HEK293 (cell line): ENCODE data around the gene NT5DC3.

Experiments
- CTCF ChIA-PET: fragments of 350-600 bp; formaldehyde crosslinking; extraction: SDS; loops from one replicate; lab custom pipeline; 2021; ENCODE audit warnings: antibody characterized with exemption; lab: Yijun Ruan, JAX
- POLR2A ChIA-PET: fragments of 300-600 bp; formaldehyde crosslinking; extraction: SDS; loops from one replicate; lab custom pipeline; 2020; ENCODE audit warnings: antibody characterized with exemption, inconsistent platforms; lab: Yijun Ruan, JAX
- H3K27ac ChIP-seq: fragments of 200-500 bp; sonication (Bioruptor generic); 2 replicates; pipeline ENCODE4 v1.5.1; 2014; ENCODE audit warnings: low read depth, low read length, control low read depth, inconsistent platforms; ENCODE audit errors: extremely low read depth
- H3K36me3 ChIP-seq, 2 experiments: fragments of 200-500 bp in 1 of 2; sonication (Bioruptor generic) in 1 of 2; 1 replicate in 1 of 2; 2 replicates in 1 of 2; pipeline ENCODE4 v1.5.1; 2014 to 2017; ENCODE audit warnings: inconsistent platforms in 2 of 2, low read length in 2 of 2; ENCODE audit not compliant: control insufficient read depth in 2 of 2, insufficient read depth in 1 of 2
- H3K4me1 ChIP-seq: fragments of 200-500 bp; sonication (Bioruptor generic); 2 replicates; pipeline ENCODE4 v1.5.1; 2014; ENCODE audit warnings: mild to moderate bottlenecking, low read length, inconsistent platforms; ENCODE audit not compliant: control insufficient read depth, insufficient read depth
- H3K4me3 ChIP-seq: 2 replicates; pipeline ENCODE4 v1.5.1; 2011; ENCODE audit warnings: low read depth, mild to moderate bottlenecking, control low read depth, low read length, moderate library complexity
- H3K9me3 ChIP-seq: fragments of 200-500 bp; sonication (Bioruptor generic); 2 replicates; pipeline ENCODE4 v1.5.1; 2014; ENCODE audit warnings: low read depth, low read length, inconsistent platforms; ENCODE audit not compliant: control insufficient read depth, insufficient read depth
- BCL11A ChIP-seq: fragments of 450-650 bp; formaldehyde crosslinking; IDR thresholded peaks from 2 replicates; pipeline ENCODE4 v1.5.1; 2016; ENCODE audit warnings: low read depth, missing biosample characterization, missing genetic modification characterization
- BCL11B ChIP-seq: fragments of 450-650 bp; formaldehyde crosslinking; IDR thresholded peaks from 2 replicates; pipeline ENCODE4 v1.5.1; 2016; ENCODE audit warnings: low read depth, missing biosample characterization, missing genetic modification characterization
- HOXD13 ChIP-seq: sonication (generic); formaldehyde crosslinking; IDR thresholded peaks from 2 replicates; pipeline ENCODE4 v1.8.0; 2022; ENCODE audit warnings: missing genetic modification reagents, borderline replicate concordance
- KLF17 ChIP-seq: fragments of 450-650 bp; formaldehyde crosslinking; IDR thresholded peaks from 2 replicates; pipeline ENCODE4 v1.5.1; 2016; ENCODE audit warnings: missing biosample characterization, missing genetic modification characterization
- PATZ1 ChIP-seq: fragments of 450-650 bp; formaldehyde crosslinking; IDR thresholded peaks from 2 replicates; pipeline ENCODE4 v1.5.1; 2016; ENCODE audit warnings: missing biosample characterization, missing genetic modification characterization
- SALL2 ChIP-seq: fragments of 450-650 bp; formaldehyde crosslinking; IDR thresholded peaks from 2 replicates; pipeline ENCODE4 v1.5.0; 2017; ENCODE audit warnings: missing biosample characterization, mild to moderate bottlenecking, missing genetic modification characterization, borderline replicate concordance
- WT1 ChIP-seq: fragments of 450-650 bp; formaldehyde crosslinking; IDR thresholded peaks from 2 replicates; pipeline ENCODE4 v1.5.1; 2016; ENCODE audit warnings: missing biosample characterization, missing genetic modification characterization
- ZBTB48 ChIP-seq: fragments of 450-650 bp; formaldehyde crosslinking; IDR thresholded peaks from 2 replicates; pipeline ENCODE4 v1.5.1; 2016; ENCODE audit warnings: missing biosample characterization, missing genetic modification characterization
- ZFP37 ChIP-seq: fragments of 450-650 bp; formaldehyde crosslinking; IDR thresholded peaks from 2 replicates; pipeline ENCODE4 v1.5.1; 2016; ENCODE audit warnings: missing biosample characterization, missing genetic modification characterization
- ZNF121 ChIP-seq: fragments of 450-650 bp; formaldehyde crosslinking; IDR thresholded peaks from 2 replicates; pipeline ENCODE4 v1.5.1; 2016; ENCODE audit warnings: missing biosample characterization, missing genetic modification characterization
- ZNF23 ChIP-seq: fragments of 450-650 bp; formaldehyde crosslinking; IDR thresholded peaks from 2 replicates; pipeline ENCODE4 v1.5.1; 2016; ENCODE audit warnings: missing biosample characterization, missing genetic modification characterization, borderline replicate concordance
- ZNF248 ChIP-seq: fragments of 450-650 bp; formaldehyde crosslinking; IDR thresholded peaks from 2 replicates; pipeline ENCODE4 v1.5.1; 2017; ENCODE audit warnings: missing biosample characterization, missing genetic modification characterization
- ZNF274 ChIP-seq, 2 experiments: fragments of 200-500 bp in 1 of 2; fragments of 450-650 bp in 1 of 2; sonication (Bioruptor generic) in 1 of 2; formaldehyde crosslinking in 1 of 2; IDR thresholded peaks; 2 replicates each; pipeline versions ENCODE4 v1.5.1 to v1.6.1; 2014 to 2016; ENCODE audit warnings: borderline replicate concordance in 1 of 2, inconsistent platforms in 1 of 2, low read length in 1 of 2, missing biosample characterization in 1 of 2, missing genetic modification characterization in 1 of 2
- ZNF335 ChIP-seq: fragments of 450-650 bp; formaldehyde crosslinking; conservative IDR thresholded peaks from 2 replicates; pipeline ENCODE4 v1.5.1; 2016; ENCODE audit warnings: missing biosample characterization, missing genetic modification characterization
- ZNF548 ChIP-seq: fragments of 450-650 bp; formaldehyde crosslinking; IDR thresholded peaks from 2 replicates; pipeline ENCODE4 v1.5.1; 2016; ENCODE audit warnings: missing biosample characterization, missing genetic modification characterization
- ZNF549 ChIP-seq: fragments of 450-650 bp; IDR thresholded peaks from 2 replicates; pipeline ENCODE4 v1.5.1; 2018; ENCODE audit warnings: missing biosample characterization, missing genetic modification characterization, mild to moderate bottlenecking, inconsistent platforms, moderate library complexity
- ZNF571 ChIP-seq: fragments of 450-650 bp; formaldehyde crosslinking; IDR thresholded peaks from 2 replicates; pipeline ENCODE4 v1.5.0; 2017; ENCODE audit warnings: missing biosample characterization, missing genetic modification characterization
- ZNF624 ChIP-seq: fragments of 450-650 bp; formaldehyde crosslinking; IDR thresholded peaks from 2 replicates; pipeline ENCODE4 v1.5.1; 2017; ENCODE audit warnings: missing biosample characterization, missing genetic modification characterization
- ZNF707 ChIP-seq: fragments of 450-650 bp; formaldehyde crosslinking; IDR thresholded peaks from 2 replicates; pipeline ENCODE4 v1.5.1; 2016; ENCODE audit warnings: missing biosample characterization, missing genetic modification characterization
- ZNF768 ChIP-seq: fragments of 450-650 bp; formaldehyde crosslinking; IDR thresholded peaks from 2 replicates; pipeline ENCODE4 v1.5.1; 2018; ENCODE audit warnings: missing biosample characterization, mild to moderate bottlenecking, missing genetic modification characterization
- TF ChIP-seq, protein P1 (sequence below): fragments of 450-650 bp; formaldehyde crosslinking; IDR thresholded peaks from 2 replicates; pipeline ENCODE4 v1.5.1; 2016; ENCODE audit warnings: missing biosample characterization, missing genetic modification characterization
- TF ChIP-seq, protein P2 (sequence below): fragments of 450-650 bp; formaldehyde crosslinking; IDR thresholded peaks from 2 replicates; pipeline ENCODE4 v1.5.1; 2016; ENCODE audit warnings: missing biosample characterization, missing genetic modification characterization
- TF ChIP-seq, protein P3 (sequence below): fragments of 450-650 bp; formaldehyde crosslinking; IDR thresholded peaks from 2 replicates; pipeline ENCODE4 v1.5.1; 2016; ENCODE audit warnings: missing biosample characterization, missing genetic modification characterization

NT5DC3 gene

DNA sequence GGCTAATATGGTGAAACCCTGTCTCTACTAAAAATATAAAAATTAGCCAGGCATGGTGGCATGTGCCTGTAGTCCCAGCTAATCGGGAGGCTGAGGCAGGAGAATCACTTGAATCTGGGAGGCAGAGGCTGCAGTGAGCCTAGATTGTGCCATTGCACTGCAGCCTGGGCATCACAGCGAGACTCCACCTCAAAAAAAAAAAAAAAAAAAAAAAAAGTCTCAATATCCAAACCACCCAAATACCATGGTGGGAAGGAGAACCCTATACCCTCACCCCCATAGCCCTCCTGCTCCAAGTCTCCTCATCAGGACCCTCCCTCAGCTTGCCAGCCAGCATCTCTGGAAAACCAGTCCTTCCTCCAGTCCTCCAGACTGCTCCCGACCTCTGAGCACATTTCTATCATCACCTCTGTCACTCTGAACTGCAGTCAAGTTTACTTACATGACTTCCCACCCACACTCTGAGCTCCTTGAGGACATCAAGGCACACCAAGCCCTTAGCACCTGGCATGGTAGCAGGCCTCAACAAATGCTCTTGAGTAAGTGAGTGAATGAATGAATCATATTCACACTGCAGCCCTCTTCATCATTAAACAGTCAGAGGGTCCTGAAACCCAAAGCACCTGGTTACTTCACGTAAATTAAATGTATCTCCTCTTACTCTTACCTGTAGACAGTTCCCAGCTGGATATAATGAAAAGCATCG is 35.2 kb downstream of the NT5DC3 start:
- Histone ChIP-seq H3K36me3 (peaks cover 0 to 23% of the 10 kb centered on the region in 2 experiments; a peak in 1 of 3 replicates), H3K4me1 (peaks cover 9% of the 10 kb centered on the region), H3K27ac (no peak overlapping the region), H3K9me3 (no peaks in the 10 kb centered on the region), H3K4me3 (no peak overlapping the region)
- ChIA-PET POLR2A (interaction anchor here (1.0 kb wide), 1 partner anchor 35 kb away, joined by 3 read pairs; the partner anchor contains the start of gene NT5DC3), CTCF (interaction anchor here (1.4 kb wide), 1 partner anchor 11 kb away, joined by 3 read pairs; no protein-coding TSS in a partner anchor)
- TF ChIP-seq ZNF121 (tag by site-specific recombination) (0 out of 2 replicates have a peak, but pooled peaks have one; percentile 41), KLF17 (no peak)
- TF ChIP-seq, protein P1, sequence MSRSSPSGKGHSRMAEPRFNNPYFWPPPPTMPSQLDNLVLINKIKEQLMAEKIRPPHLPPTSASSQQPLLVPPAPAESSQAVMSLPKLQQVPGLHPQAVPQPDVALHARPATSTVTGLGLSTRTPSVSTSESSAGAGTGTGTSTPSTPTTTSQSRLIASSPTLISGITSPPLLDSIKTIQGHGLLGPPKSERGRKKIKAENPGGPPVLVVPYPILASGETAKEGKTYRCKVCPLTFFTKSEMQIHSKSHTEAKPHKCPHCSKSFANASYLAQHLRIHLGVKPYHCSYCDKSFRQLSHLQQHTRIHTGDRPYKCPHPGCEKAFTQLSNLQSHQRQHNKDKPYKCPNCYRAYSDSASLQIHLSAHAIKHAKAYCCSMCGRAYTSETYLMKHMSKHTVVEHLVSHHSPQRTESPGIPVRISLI = 0 out of 2 replicates have a peak, but pooled peaks have one; percentile 39
- TF ChIP-seq, protein P2, sequence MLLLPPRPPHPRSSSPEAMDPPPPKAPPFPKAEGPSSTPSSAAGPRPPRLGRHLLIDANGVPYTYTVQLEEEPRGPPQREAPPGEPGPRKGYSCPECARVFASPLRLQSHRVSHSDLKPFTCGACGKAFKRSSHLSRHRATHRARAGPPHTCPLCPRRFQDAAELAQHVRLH (tag by site-specific recombination) = 0 out of 2 replicates have a peak, but pooled peaks have one; percentile 47

- Histone ChIP-seq H3K27ac (no peak overlapping the region), H3K4me3 (no peak overlapping the region), H3K9me3 (no peaks in the 10 kb centered on the region), H3K4me1 (peaks cover 21% of the 10 kb centered on the region), H3K36me3 (peaks cover 0 to 9% of the 10 kb centered on the region in 2 experiments; a peak in 1 of 3 replicates)
- CTCF ChIA-PET = interaction anchor here (0.7 kb wide), 1 partner anchor 19 kb away, joined by 3 read pairs; no protein-coding TSS in a partner anchor
- POLR2A ChIA-PET = interaction anchor here (0.7 kb wide), 1 partner anchor 13 kb away, joined by 4 read pairs; no protein-coding TSS in a partner anchor
- 0 out of 2 replicates have a peak, but pooled peaks have one; percentile 11 for TF ChIP-seq ZNF768 (tag by site-specific recombination)
- no peak for TF ChIP-seq BCL11A (tag by site-specific recombination)
- TF ChIP-seq ZNF335 (tag by site-specific recombination) = no peak
- TF ChIP-seq PATZ1 = no peak
- TF ChIP-seq BCL11B (tag by site-specific recombination) = no peak
- TF ChIP-seq, protein P2 (tag by site-specific recombination) = no peak
- TF ChIP-seq, protein P3, sequence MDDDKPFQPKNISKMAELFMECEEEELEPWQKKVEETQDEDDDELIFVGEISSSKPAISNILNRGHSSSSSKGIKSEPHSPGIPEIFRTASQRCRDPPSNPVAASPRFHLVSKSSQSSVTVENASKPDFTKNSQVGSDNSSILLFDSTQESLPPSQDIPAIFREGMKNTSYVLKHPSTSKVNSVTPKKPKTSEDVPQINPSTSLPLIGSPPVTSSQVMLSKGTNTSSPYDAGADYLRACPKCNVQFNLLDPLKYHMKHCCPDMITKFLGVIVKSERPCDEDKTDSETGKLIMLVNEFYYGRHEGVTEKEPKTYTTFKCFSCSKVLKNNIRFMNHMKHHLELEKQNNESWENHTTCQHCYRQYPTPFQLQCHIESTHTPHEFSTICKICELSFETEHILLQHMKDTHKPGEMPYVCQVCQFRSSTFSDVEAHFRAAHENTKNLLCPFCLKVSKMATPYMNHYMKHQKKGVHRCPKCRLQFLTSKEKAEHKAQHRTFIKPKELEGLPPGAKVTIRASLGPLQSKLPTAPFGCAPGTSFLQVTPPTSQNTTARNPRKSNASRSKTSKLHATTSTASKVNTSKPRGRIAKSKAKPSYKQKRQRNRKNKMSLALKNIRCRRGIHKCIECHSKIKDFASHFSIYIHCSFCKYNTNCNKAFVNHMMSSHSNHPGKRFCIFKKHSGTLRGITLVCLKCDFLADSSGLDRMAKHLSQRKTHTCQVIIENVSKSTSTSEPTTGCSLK (tag by site-specific recombination) = no peak
- no peak for TF ChIP-seq WT1
Measured at GRCh38 chr12:103803847-103804246, 37.2 kb downstream of the NT5DC3 start.

DNA sequence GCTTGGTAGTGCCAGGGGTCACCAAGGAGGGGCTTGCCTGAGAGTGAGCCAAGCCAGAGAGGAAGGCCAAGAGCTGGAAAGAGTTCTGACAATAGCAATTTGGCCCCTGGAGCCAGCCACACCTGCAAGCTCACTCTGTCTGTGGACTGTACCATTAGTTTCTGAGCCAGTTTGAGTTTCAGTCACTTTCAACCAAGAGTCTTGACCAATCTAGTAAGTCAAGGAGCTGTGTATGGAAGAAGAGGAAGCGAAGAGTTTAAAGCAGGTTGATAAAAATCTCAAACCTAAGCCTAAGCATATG is 38.5 kb downstream of the NT5DC3 start:
- Histone ChIP-seq H3K27ac (no peak overlapping the region), H3K4me3 (no peak overlapping the region), H3K9me3 (no peaks in the 10 kb centered on the region), H3K4me1 (peaks cover 21% of the 10 kb centered on the region), H3K36me3 (peaks cover 0 to 18% of the 10 kb centered on the region in 2 experiments; a peak in 1 of 3 replicates)
- CTCF ChIA-PET = interaction anchor here (1.2 kb wide), 1 partner anchor 62 kb away, joined by 3 read pairs; no protein-coding TSS in a partner anchor
- POLR2A ChIA-PET = no interaction called here
- TF ChIP-seq ZNF274 (IDR thresholded peaks at IDR 0.05; ENCODE audit: low read length) (no peak), ZNF274 (tag by site-specific recombination; IDR thresholded peaks at IDR 0.05; ENCODE audit: borderline replicate concordance) (no peak), ZNF248 (tag by site-specific recombination) (no peak), ZNF548 (no peak), SALL2 (tag by site-specific recombination) (no peak), ZNF624 (tag by site-specific recombination) (no peak), ZNF549 (no peak), ZNF23 (tag by site-specific recombination) (no peak), ZNF768 (tag by site-specific recombination) (no peak), ZNF571 (tag by site-specific recombination) (no peak), ZNF707 (tag by site-specific recombination) (no peak), HOXD13 (no peak), ZBTB48 (no peak), ZFP37 (tag by site-specific recombination) (no peak)
